22Rv1 (cell line): ENCODE measurements around the gene IKZF5.

Experiments
- H3K27ac ChIP-seq: fragments of 450-650 bp; 2 replicates; pipeline ENCODE4 v1.5.1; 2017
- CTCF ChIP-seq: fragments of 450-650 bp; IDR thresholded peaks from 2 replicates; pipeline ENCODE4 v1.5.1; 2017; ENCODE audit warnings: mild to moderate bottlenecking
- ZFX ChIP-seq: fragments of 450-650 bp; IDR thresholded peaks from 2 replicates; pipeline ENCODE4 v1.6.1; 2017; ENCODE audit warnings: antibody characterized with exemption, borderline replicate concordance

The IKZF5 gene

GRCh38 chr10:123014772-123015171, 6.2 kb upstream of the IKZF5 start:
- no peak overlapping the region for H3K27ac ChIP-seq
- TF ChIP-seq ZFX (no peak), CTCF (no peak)

- no peak for TF ChIP-seq CTCF
- TF ChIP-seq ZFX, result no peak
- no peak overlapping the region for H3K27ac ChIP-seq
Measured at GRCh38 chr10:123013456-123014419, 5.1 kb upstream of the IKZF5 start.

- H3K27ac ChIP-seq, result no peak overlapping the region
- no peak for TF ChIP-seq CTCF
- no peak for TF ChIP-seq ZFX
Measured at GRCh38 chr10:123011987-123012386, 3.4 kb upstream of the IKZF5 start.

GRCh38 chr10:123009105-123009820, 668 bp upstream of the IKZF5 start:
- peak overlapping the region; percentile 68 for H3K27ac ChIP-seq
- no peak for TF ChIP-seq ZFX
- no peak for TF ChIP-seq CTCF

GRCh38 chr10:123007558-123008354, 839 bp downstream of the IKZF5 start:
- H3K27ac ChIP-seq, result peak overlapping the region; percentile 68
- TF ChIP-seq CTCF (no peak), ZFX (no peak)

GRCh38 chr10:123004298-123004697, 4.3 kb downstream of the IKZF5 start:
- H3K27ac ChIP-seq, result no peak overlapping the region
- TF ChIP-seq ZFX (no peak), CTCF (no peak)
